Fibroblast of villous mesenchyme (primary cell): ENCODE results near the gene SYCE3. TPM values are rescaled to one million over a fixed set of nuclear protein-coding genes. Genes with fewer than 3 reads are reported as not detected.

Experiments used
- DNase-seq: peaks from one replicate; pipeline ENCODE4 v3.0.0-alpha.2; 2010; ENCODE audit warnings: low read depth
- H3K4me3 ChIP-seq: 2 replicates; pipeline ENCODE4 v1.5.1; 2011; ENCODE audit warnings: low read depth, mild to moderate bottlenecking, low read length
- total RNA-seq: library from RNA; depleted of rRNA; stranded (reverse); fragments of >200 nt; gene quantifications from 2 replicates; pipeline ENCODE4 v1.2.3, GENCODE V29; 2012
- TF ChIP-seq, protein P1 (sequence below): IDR thresholded peaks from 2 replicates; pipeline ENCODE4 v1.5.1; 2012; ENCODE audit warnings: low read depth, mild to moderate bottlenecking, low read length; ENCODE audit not compliant: insufficient read depth

SYCE3 gene, protein sequence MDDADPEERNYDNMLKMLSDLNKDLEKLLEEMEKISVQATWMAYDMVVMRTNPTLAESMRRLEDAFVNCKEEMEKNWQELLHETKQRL
- not detected in 2 replicates for total RNA-seq

- TF ChIP-seq, protein P1, sequence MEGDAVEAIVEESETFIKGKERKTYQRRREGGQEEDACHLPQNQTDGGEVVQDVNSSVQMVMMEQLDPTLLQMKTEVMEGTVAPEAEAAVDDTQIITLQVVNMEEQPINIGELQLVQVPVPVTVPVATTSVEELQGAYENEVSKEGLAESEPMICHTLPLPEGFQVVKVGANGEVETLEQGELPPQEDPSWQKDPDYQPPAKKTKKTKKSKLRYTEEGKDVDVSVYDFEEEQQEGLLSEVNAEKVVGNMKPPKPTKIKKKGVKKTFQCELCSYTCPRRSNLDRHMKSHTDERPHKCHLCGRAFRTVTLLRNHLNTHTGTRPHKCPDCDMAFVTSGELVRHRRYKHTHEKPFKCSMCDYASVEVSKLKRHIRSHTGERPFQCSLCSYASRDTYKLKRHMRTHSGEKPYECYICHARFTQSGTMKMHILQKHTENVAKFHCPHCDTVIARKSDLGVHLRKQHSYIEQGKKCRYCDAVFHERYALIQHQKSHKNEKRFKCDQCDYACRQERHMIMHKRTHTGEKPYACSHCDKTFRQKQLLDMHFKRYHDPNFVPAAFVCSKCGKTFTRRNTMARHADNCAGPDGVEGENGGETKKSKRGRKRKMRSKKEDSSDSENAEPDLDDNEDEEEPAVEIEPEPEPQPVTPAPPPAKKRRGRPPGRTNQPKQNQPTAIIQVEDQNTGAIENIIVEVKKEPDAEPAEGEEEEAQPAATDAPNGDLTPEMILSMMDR = peak; percentile 86
- DNase-seq = peak; percentile 89
- peak within 1 kb of the TSS; percentile 71 for H3K4me3 ChIP-seq
Measured at GRCh38 chr22:50562523-50563412, at the start of gene SYCE3. SYCE3 (minus strand) TSS chr22:50562919; CDS start chr22:50556405, 6,514 bp downstream.

DNA sequence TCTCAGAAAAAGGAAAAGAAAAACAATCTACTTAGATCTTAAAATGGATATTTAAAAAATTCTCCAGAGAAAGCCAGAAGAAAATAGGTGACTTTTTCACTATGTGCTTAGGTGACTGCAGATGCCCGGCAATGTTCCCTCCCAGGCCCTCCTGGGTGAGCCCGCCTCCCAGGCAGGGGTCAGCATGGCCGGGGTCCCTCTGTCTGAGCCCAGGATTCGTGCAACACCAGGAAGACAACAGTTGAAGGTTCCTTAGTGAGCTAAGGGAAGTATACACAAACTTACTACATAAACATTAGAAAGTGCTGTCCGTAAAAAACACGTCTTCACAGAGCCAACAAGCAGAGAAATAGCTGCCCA, 49.4 kb upstream of the SYCE3 start:
- no peak for DNase-seq
- TF ChIP-seq, protein P1 = no peak
- no peak overlapping the region for H3K4me3 ChIP-seq

DNA sequence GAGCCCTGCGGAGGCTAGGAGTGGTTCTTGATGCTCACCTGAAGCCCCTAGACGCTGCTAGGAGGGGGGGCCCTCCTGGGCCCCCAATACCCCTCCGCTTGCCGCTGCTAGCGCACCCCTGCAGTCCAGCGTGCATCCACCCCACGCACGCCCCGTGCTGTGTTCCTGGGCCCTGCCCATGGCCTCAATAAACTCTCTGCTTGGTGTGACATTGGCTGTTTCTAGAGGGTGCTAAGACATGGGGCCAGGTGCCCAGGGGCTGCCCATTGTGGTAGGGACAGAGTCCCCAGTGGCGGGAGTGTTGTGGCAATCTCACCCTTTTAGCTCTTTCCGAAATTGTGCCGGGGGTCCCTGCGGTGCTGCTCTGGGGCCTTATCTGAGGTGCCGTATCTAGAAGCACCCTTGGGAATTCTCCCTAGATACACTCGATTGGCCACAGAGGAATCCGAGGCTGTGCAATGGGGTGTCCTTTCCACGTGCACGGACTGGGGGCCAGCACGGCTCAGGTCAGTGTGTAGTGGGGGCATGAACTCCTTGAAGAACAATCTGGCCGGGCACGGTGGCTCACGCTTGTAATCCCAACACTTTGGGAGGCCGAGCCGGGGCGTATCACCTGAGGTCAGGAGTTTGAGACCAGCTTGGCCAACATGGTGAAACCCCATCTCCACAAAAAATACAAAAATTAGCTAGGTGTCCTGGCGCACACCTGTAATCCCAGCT, 48.8 kb upstream of the SYCE3 start:
- TF ChIP-seq, protein P1 = no peak
- no peak overlapping the region for H3K4me3 ChIP-seq
- no peak for DNase-seq

GRCh38 chr22:50610581-50610980, 47.9 kb upstream of the SYCE3 start:
- DNase-seq = no peak
- TF ChIP-seq, protein P1 = no peak

DNA sequence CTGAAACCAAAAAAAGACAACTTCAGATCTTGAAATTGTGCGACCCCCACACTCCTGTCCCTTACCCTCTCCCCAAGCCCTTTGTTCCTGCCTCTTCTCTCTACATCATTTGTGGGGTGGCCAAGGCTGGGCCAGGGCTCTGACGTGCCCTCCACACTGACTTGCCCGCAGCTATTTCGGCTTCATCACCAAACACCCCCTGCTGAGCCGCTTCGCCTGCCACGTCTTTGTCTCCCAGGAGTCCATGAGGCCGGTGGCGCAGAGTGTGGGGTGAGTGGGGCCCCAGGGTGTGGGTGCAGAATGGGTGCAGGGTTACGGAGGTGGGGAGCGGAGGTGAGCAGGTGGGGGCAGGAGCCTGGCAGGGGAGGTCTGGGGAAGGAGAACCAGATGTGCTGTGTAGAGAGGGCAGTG, 47.3 kb upstream of the SYCE3 start:
- DNase-seq = no peak
- TF ChIP-seq, protein P1 = no peak
- H3K4me3 ChIP-seq = no peak overlapping the region

More at GRCh38 chr22:50610581-50610980, 47.9 kb upstream of the SYCE3 start:
- H3K4me3 ChIP-seq = no peak overlapping the region

DNA sequence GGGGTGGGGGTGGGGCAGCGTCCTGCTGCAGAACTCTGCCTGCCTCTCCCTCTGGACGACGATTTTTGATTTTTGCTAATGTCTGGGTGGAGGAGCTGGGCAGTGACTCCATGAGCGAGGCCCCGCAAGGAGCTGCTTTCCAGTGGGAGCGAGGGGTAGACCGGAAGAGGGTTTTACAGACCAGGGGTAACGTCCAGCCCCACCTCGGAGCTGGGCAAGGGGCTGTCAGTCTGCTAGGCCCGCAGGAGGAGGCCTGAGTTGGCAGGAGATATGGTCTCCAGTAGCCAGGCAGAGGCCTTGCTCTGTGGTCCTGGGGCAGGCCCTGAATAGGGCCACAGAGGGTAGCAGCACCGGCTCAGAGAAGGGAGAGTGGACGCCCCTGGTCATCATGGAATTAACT, 46.9 kb upstream of the SYCE3 start:
- no peak overlapping the region for H3K4me3 ChIP-seq
- TF ChIP-seq, protein P1 = no peak
- DNase-seq = no peak
